Esophagus muscularis mucosa (tissue), 4 donors: ENCODE results near the gene ZCWPW1. TPM values are rescaled to one million over a fixed set of nuclear protein-coding genes. Genes with fewer than 3 reads are reported as not detected.
"Not testable (repeated sequence)": the region's sequence is repeated elsewhere in the genome, so short reads cannot be mapped to it uniquely, and the experiment has no call there.

Experiments used
- DNase-seq: peaks from one replicate; pipeline ENCODE4 v3.0.0-alpha.2; 2017; ENCODE audit errors: extremely low spot score
- H3K27ac ChIP-seq, 4 donors: fragments of 200-600 bp; sonication (generic); replicated peaks in 1 of 4; 1 replicate in 3 of 4; 2 replicates in 1 of 4; pipeline ENCODE4 v1.5.1; 2016 to 2019; ENCODE audit warnings: mild to moderate bottlenecking in 1 of 4
- H3K27me3 ChIP-seq, 4 donors: fragments of 200-600 bp; sonication (generic); one replicate each; pipeline versions ENCODE4 v1.5.1 to v1.6.0; 2016 to 2019
- H3K36me3 ChIP-seq, 4 donors: fragments of 200-600 bp; sonication (generic); one replicate each; pipeline ENCODE4 v1.5.1; 2016 to 2019
- H3K4me1 ChIP-seq, 4 donors: fragments of 200-600 bp; sonication (generic); one replicate each; pipeline ENCODE4 v1.5.1; 2016 to 2019
- H3K4me3 ChIP-seq, 4 donors: fragments of 200-600 bp; sonication (generic); 1 replicate in 2 of 4; 2 replicates in 2 of 4; pipeline ENCODE4 v1.5.1; 2016 to 2019; ENCODE audit warnings: mild to moderate bottlenecking in 4 of 4, moderate library complexity in 1 of 4
- H3K9me3 ChIP-seq, 4 donors: fragments of 200-600 bp; sonication (generic); 1 replicate in 3 of 4; 2 replicates in 1 of 4; pipeline ENCODE4 v1.5.1; 2016 to 2019
- EP300 ChIP-seq: sonication (generic); formaldehyde crosslinking; IDR thresholded peaks from one replicate; pipeline ENCODE4 v1.6.1; 2017; ENCODE audit warnings: antibody characterized with exemption
- POLR2A ChIP-seq: fragments of 450-650 bp; IDR thresholded peaks from one replicate; pipeline ENCODE4 v1.6.1; 2017; ENCODE audit warnings: antibody characterized with exemption, moderate library complexity, mild to moderate bottlenecking, low read depth
- POLR2AphosphoS5 ChIP-seq, 2 donors: sonication (generic); formaldehyde crosslinking; IDR thresholded peaks; one replicate each; pipeline ENCODE4 v1.6.1; 2017; ENCODE audit warnings: antibody characterized with exemption in 2 of 2
- WGBS: methylation state at CpG from one replicate; pipeline ENCODE4 v1.1.5; 2018; 5-methylcytosine and 5-hydroxymethylcytosine counted together
- intact Hi-C: fragments of 100-400 bp; cut with DNase I; formaldehyde crosslinking; loops from one replicate; pipeline ENCODE4 v1.15.1; 2023
- total RNA-seq, 4 donors: library from RNA; depleted of rRNA; stranded (reverse); fragments of >200 nt; gene quantifications; one replicate each; pipeline versions ENCODE4 v1.1.0 to v1.2.1, GENCODE V29; 2016
- TF ChIP-seq, protein P1 (sequence below), 3 experiments: fragments of 200-600 bp in 2 of 3; fragments of 450-650 bp in 1 of 3; sonication (generic) in 2 of 3; IDR thresholded peaks; one replicate each; pipeline ENCODE4 v1.5.1; 2017 to 2019; ENCODE audit warnings: antibody characterized with exemption in 3 of 3, mild to moderate bottlenecking in 2 of 3, moderate library complexity in 1 of 3

Gene ZCWPW1
- total RNA-seq, 4 donors from 2014 or later, result 2.9 to 7.6 (median 5.8) TPM

DNA sequence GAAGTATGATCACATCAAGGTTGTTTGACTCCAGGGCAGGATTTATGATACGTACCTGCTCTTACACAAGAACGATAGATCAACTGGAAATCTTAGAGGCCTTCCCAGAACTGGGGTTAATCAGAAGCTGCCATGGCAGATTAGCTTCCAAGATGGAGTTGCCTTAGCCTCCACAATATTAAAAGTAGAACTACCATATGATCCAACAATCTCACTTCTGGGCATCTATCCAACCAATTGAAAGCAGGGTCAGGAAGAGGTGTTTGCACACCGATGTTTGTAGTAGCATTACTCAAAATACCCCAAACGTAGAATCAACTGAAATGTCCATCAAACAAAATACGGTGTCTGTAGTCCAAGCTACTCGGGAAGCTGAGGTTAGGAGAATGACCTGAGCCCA is 64.0 kb downstream of the ZCWPW1 start:
- TF ChIP-seq, protein P1, sequence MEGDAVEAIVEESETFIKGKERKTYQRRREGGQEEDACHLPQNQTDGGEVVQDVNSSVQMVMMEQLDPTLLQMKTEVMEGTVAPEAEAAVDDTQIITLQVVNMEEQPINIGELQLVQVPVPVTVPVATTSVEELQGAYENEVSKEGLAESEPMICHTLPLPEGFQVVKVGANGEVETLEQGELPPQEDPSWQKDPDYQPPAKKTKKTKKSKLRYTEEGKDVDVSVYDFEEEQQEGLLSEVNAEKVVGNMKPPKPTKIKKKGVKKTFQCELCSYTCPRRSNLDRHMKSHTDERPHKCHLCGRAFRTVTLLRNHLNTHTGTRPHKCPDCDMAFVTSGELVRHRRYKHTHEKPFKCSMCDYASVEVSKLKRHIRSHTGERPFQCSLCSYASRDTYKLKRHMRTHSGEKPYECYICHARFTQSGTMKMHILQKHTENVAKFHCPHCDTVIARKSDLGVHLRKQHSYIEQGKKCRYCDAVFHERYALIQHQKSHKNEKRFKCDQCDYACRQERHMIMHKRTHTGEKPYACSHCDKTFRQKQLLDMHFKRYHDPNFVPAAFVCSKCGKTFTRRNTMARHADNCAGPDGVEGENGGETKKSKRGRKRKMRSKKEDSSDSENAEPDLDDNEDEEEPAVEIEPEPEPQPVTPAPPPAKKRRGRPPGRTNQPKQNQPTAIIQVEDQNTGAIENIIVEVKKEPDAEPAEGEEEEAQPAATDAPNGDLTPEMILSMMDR (IDR thresholded peaks at IDR 0.05), result no peak
- no peak for TF ChIP-seq POLR2AphosphoS5 (IDR thresholded peaks at IDR 0.05)
- TF ChIP-seq EP300, result no peak
- TF ChIP-seq POLR2A, result no peak

DNA sequence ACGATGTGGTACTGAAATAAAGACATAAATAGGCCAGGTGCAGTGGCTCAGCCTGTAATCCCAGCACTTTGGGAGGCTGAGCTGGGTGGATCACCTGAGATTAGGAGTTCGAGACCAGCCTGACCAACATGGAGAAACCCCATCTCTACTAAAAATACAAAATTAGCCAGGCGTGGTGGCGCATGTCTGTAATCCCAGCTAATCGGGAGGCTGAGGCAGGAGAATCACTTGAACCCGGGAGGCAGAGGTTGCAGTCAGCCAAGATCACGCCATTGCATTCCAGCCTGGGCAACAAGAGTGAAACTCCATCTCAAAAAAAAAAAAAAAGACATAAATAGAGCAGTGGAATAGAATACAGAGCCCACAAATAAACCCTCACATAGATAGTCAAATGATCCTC is 64.7 kb downstream of the ZCWPW1 start:
- 94% methylated on average over 7 of the region's 7 CpGs for WGBS
- intact Hi-C loops, result not testable (repeated sequence)
- peaks cover 38 to 81% (median 63%) of the 10 kb centered on the region in 4 donors for H3K36me3 ChIP-seq

More for the DNA sequence above, 64.0 kb downstream of the ZCWPW1 start:
- H3K27ac ChIP-seq, result no peak overlapping the region
- no peak for DNase-seq
- 85% methylated on average over 6 of the region's 6 CpGs for WGBS
- H3K4me3 ChIP-seq, result no peak overlapping the region
- no peaks in the 10 kb centered on the region for H3K4me1 ChIP-seq
- no peaks in the 10 kb centered on the region for H3K9me3 ChIP-seq
- peaks cover 31 to 74% (median 59%) of the 10 kb centered on the region in 4 donors for H3K36me3 ChIP-seq
- no peaks in the 10 kb centered on the region for H3K27me3 ChIP-seq
- intact Hi-C loops, result no loop called here

DNA sequence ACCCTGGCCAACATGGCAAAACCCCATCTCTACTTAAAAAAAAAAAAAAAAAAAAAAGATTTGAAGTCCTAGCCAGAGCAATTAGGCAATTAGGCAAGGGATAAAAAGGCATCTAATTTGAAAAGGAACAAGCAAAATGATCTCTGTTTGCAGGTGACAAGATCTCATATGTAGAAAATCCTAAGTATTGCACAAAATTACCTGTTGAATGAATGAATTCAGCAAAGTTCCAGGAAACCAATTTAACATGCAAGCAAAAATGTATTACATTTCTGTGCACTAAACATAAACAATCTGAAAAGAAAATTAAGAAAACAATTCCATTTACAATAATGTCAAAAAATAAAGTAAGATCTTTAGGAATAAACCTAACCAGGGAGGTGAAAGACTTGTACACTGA is 65.4 kb downstream of the ZCWPW1 start:
- H3K4me1 ChIP-seq, result no peaks in the 10 kb centered on the region
- peaks cover 45 to 85% (median 67%) of the 10 kb centered on the region in 4 donors for H3K36me3 ChIP-seq
- H3K27ac ChIP-seq, result no peak overlapping the region
- H3K27me3 ChIP-seq, result no peaks in the 10 kb centered on the region
- no peaks in the 10 kb centered on the region for H3K9me3 ChIP-seq
- TF ChIP-seq POLR2A (no peak), POLR2AphosphoS5 (IDR thresholded peaks at IDR 0.05) (no peak)
- H3K4me3 ChIP-seq, result no peak overlapping the region
- intact Hi-C loops, result no loop called here
- DNase-seq, result no peak

More for the DNA sequence above, 64.7 kb downstream of the ZCWPW1 start:
- H3K4me3 ChIP-seq, H3K27me3 ChIP-seq, H3K27ac ChIP-seq, H3K4me1 ChIP-seq, DNase-seq, H3K9me3 ChIP-seq: not testable (repeated sequence)

DNA sequence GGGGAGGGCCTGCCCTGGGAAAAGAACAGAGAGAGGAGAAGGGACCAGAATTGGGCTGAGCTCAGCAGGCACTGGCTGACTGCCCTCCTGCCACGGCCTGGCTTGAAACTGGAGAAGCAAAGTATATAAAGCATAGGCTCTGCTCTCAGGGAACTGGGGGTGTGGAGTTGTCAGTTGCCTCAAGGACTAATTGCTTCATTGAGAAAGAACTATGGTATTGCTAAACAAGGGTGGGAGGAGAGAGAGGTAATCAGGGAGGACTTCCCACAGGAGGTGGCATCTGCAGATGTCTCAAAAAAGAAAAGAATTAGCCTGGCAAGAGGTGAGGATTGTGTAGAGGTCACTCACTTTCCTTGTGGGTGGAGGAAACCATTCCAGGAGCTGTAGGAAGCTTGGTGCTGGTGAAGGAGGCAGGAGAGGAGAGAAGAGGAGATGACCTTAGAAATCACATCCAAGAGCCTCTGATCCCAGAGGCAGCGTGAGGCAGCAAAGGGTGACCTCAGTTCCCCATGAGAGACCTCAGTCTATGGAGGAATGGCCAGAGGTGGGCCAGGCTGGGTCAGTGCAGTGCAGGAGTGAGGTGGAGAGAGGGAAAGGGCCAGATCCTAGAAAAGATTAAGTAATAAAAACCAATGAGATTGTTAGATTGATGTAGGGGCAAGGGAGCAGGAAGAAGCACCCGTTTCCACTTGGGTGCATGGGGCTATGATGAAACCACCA is 68.2 kb downstream of the ZCWPW1 start:
- intact Hi-C loops, result no loop called here
- TF ChIP-seq POLR2AphosphoS5 (IDR thresholded peaks at IDR 0.05), result no peak
- TF ChIP-seq, protein P1 (IDR thresholded peaks at IDR 0.05), result no peak
- TF ChIP-seq EP300, result no peak
- TF ChIP-seq POLR2A, result no peak
- DNase-seq, result no peak
- H3K27ac ChIP-seq, result no peak overlapping the region
- H3K4me3 ChIP-seq, result no peak overlapping the region
- WGBS, result 79% methylated on average over 3 of the region's 3 CpGs
- peaks cover 66 to 94% (median 88%) of the 10 kb centered on the region in 4 donors for H3K36me3 ChIP-seq
- H3K27me3 ChIP-seq, result no peaks in the 10 kb centered on the region
- no peaks in the 10 kb centered on the region for H3K9me3 ChIP-seq
- H3K4me1 ChIP-seq, result no peaks in the 10 kb centered on the region

DNA sequence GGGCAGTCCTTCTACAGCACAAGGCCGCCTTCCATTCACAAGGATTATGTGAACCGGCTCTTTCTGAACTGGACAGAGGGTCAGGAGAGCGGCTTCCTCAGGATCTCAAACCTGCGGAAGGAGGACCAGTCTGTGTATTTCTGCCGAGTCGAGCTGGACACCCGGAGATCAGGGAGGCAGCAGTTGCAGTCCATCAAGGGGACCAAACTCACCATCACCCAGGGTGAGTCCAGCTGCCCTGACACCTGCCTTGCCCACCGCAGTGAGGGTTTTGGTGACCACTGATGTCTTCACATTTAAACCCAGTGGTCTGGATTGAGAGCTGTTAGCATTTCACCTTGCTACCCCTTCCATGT is 69.7 kb downstream of the ZCWPW1 start:
- no peak for DNase-seq
- Histone ChIP-seq H3K27me3 (no peaks in the 10 kb centered on the region), H3K27ac (no peak overlapping the region), H3K9me3 (no peaks in the 10 kb centered on the region), H3K4me1 (no peaks in the 10 kb centered on the region), H3K4me3 (no peak overlapping the region), H3K36me3 (peaks cover 80 to 100% (median 99%) of the 10 kb centered on the region in 4 donors)
- WGBS, result 94% methylated on average over 6 of the region's 8 CpGs
- intact Hi-C loops, result loop anchor here (5.0 kb wide), 1 partner anchor 48 kb away; no protein-coding TSS in a partner anchor
- TF ChIP-seq POLR2AphosphoS5 (IDR thresholded peaks at IDR 0.05), result no peak
- no peak for TF ChIP-seq EP300
- no peak for TF ChIP-seq POLR2A
- TF ChIP-seq, protein P1 (IDR thresholded peaks at IDR 0.05), result no peak
